IPS-18a (cell line): Measurements from ENCODE around the gene TRAPPC14.
A peak's percentile ranks its signal among the peaks of the same experiment; 100 is the strongest.
"Not testable (repeated sequence)": the region's sequence is repeated elsewhere in the genome, so short reads cannot be mapped to it uniquely, and the experiment has no call there.

Source experiments
- H3K27ac ChIP-seq: one replicate; pipeline ENCODE4 v1.5.1; 2013; ENCODE audit warnings: low read length
- H3K27me3 ChIP-seq: one replicate; pipeline ENCODE4 v1.6.1; 2013; ENCODE audit warnings: mild to moderate bottlenecking, low read length; ENCODE audit not compliant: control insufficient read depth, insufficient read depth
- H3K36me3 ChIP-seq: one replicate; pipeline ENCODE4 v1.6.1; 2013; ENCODE audit warnings: low read depth, low read length; ENCODE audit not compliant: control insufficient read depth
- H3K4me1 ChIP-seq: one replicate; pipeline ENCODE4 v1.6.1; 2013; ENCODE audit warnings: low read depth, low read length; ENCODE audit not compliant: control insufficient read depth
- H3K4me3 ChIP-seq: one replicate; pipeline ENCODE4 v1.5.1; 2013; ENCODE audit warnings: low read length
- H3K9ac ChIP-seq: one replicate; pipeline ENCODE4 v1.6.1; 2013; ENCODE audit warnings: mild to moderate bottlenecking, low read length, moderate library complexity
- H3K9me3 ChIP-seq: one replicate; pipeline ENCODE4 v1.6.1; 2013; ENCODE audit warnings: low read depth, low read length; ENCODE audit not compliant: control insufficient read depth

Gene TRAPPC14

GRCh38 chr7:100158229-100159098, at the start of gene TRAPPC14:
TRAPPC14 (minus strand) TSS chr7:100158723; CDS start chr7:100158499, 224 bp downstream.
- peaks cover 4% of the 10 kb centered on the region for H3K4me1 ChIP-seq
- no peak within 1 kb of the TSS for H3K27ac ChIP-seq
- no peaks in the 10 kb centered on the region for H3K27me3 ChIP-seq
- peak within 1 kb of the TSS; percentile 69 for H3K9ac ChIP-seq
- H3K36me3 ChIP-seq, result peaks cover 24% of the 10 kb centered on the region
- H3K4me3 ChIP-seq, result peak within 1 kb of the TSS; percentile 82
- no peaks in the 10 kb centered on the region for H3K9me3 ChIP-seq

GRCh38 chr7:100204454-100204853, 45.9 kb upstream of the TRAPPC14 start:
- no peak overlapping the region for H3K9ac ChIP-seq

GRCh38 chr7:100200693-100201092, 42.2 kb upstream of the TRAPPC14 start:
- H3K27me3 ChIP-seq, result peaks cover 6% of the 10 kb centered on the region
- H3K27ac ChIP-seq, result no peak overlapping the region
- H3K4me3 ChIP-seq, result no peak overlapping the region
- no peak overlapping the region for H3K9ac ChIP-seq
- H3K9me3 ChIP-seq, result no peaks in the 10 kb centered on the region
- H3K36me3 ChIP-seq, result no peaks in the 10 kb centered on the region
- H3K4me1 ChIP-seq, result peaks cover 12% of the 10 kb centered on the region

More at GRCh38 chr7:100204454-100204853, 45.9 kb upstream of the TRAPPC14 start:
- no peak overlapping the region for H3K4me3 ChIP-seq
- peaks cover 6% of the 10 kb centered on the region for H3K27me3 ChIP-seq
- H3K27ac ChIP-seq, result no peak overlapping the region
- no peaks in the 10 kb centered on the region for H3K36me3 ChIP-seq
- H3K4me1 ChIP-seq, result peaks cover 12% of the 10 kb centered on the region
- H3K9me3 ChIP-seq, result no peaks in the 10 kb centered on the region

- H3K27ac ChIP-seq, result no peak overlapping the region
- H3K9me3 ChIP-seq, result no peaks in the 10 kb centered on the region
- peaks cover 6% of the 10 kb centered on the region for H3K27me3 ChIP-seq
- H3K4me1 ChIP-seq, result peaks cover 12% of the 10 kb centered on the region
- H3K4me3 ChIP-seq, result no peak overlapping the region
- no peaks in the 10 kb centered on the region for H3K36me3 ChIP-seq
- H3K9ac ChIP-seq, result no peak overlapping the region
Observed at GRCh38 chr7:100198266-100198665, 39.7 kb upstream of the TRAPPC14 start.

GRCh38 chr7:100195901-100196322, 37.4 kb upstream of the TRAPPC14 start:
- H3K27ac ChIP-seq, H3K27me3 ChIP-seq, H3K36me3 ChIP-seq, H3K9ac ChIP-seq, H3K9me3 ChIP-seq, H3K4me1 ChIP-seq, H3K4me3 ChIP-seq: not testable (repeated sequence)

- Histone ChIP-seq H3K9ac (no peak overlapping the region), H3K4me3 (no peak overlapping the region), H3K4me1 (peaks cover 2% of the 10 kb centered on the region), H3K27me3 (no peaks in the 10 kb centered on the region), H3K36me3 (no peaks in the 10 kb centered on the region), H3K9me3 (no peaks in the 10 kb centered on the region), H3K27ac (no peak overlapping the region)
Observed at GRCh38 chr7:100195222-100195621, 36.7 kb upstream of the TRAPPC14 start.

GRCh38 chr7:100192969-100193368, 34.4 kb upstream of the TRAPPC14 start:
- Histone ChIP-seq H3K4me3 (no peak overlapping the region), H3K36me3 (no peaks in the 10 kb centered on the region), H3K9ac (no peak overlapping the region), H3K9me3 (no peaks in the 10 kb centered on the region), H3K27ac (no peak overlapping the region), H3K27me3 (no peaks in the 10 kb centered on the region), H3K4me1 (no peaks in the 10 kb centered on the region)

GRCh38 chr7:100192281-100192862, 33.8 kb upstream of the TRAPPC14 start:
- not testable (repeated sequence) for H3K36me3 ChIP-seq, H3K4me3 ChIP-seq, H3K4me1 ChIP-seq, H3K9ac ChIP-seq, H3K27ac ChIP-seq, H3K9me3 ChIP-seq, H3K27me3 ChIP-seq

GRCh38 chr7:100191775-100192174, 33.3 kb upstream of the TRAPPC14 start:
- no peaks in the 10 kb centered on the region for H3K4me1 ChIP-seq
- no peak overlapping the region for H3K9ac ChIP-seq
- no peak overlapping the region for H3K4me3 ChIP-seq
- no peaks in the 10 kb centered on the region for H3K27me3 ChIP-seq
- no peaks in the 10 kb centered on the region for H3K9me3 ChIP-seq
- H3K27ac ChIP-seq, result no peak overlapping the region
- no peaks in the 10 kb centered on the region for H3K36me3 ChIP-seq

- no peak overlapping the region for H3K4me3 ChIP-seq
- no peaks in the 10 kb centered on the region for H3K27me3 ChIP-seq
- H3K9me3 ChIP-seq, result no peaks in the 10 kb centered on the region
- H3K27ac ChIP-seq, result no peak overlapping the region
- H3K9ac ChIP-seq, result no peak overlapping the region
- H3K36me3 ChIP-seq, result no peaks in the 10 kb centered on the region
- no peaks in the 10 kb centered on the region for H3K4me1 ChIP-seq
Observed at GRCh38 chr7:100190048-100190711, 31.7 kb upstream of the TRAPPC14 start.

- H3K9me3 ChIP-seq, result no peaks in the 10 kb centered on the region
- no peak overlapping the region for H3K27ac ChIP-seq
- no peaks in the 10 kb centered on the region for H3K36me3 ChIP-seq
- H3K9ac ChIP-seq, result no peak overlapping the region
- H3K27me3 ChIP-seq, result no peaks in the 10 kb centered on the region
- H3K4me3 ChIP-seq, result no peak overlapping the region
- no peaks in the 10 kb centered on the region for H3K4me1 ChIP-seq
Observed at GRCh38 chr7:100189061-100189460, 30.5 kb upstream of the TRAPPC14 start.
